Progenitor cell of endocrine pancreas (in vitro differentiated cells): ENCODE results near the gene HELZ2. TPM values are rescaled to one million over a fixed set of nuclear protein-coding genes. Genes with fewer than 3 reads are reported as not detected.
"Not testable (repeated sequence)": the region's sequence is repeated elsewhere in the genome, so short reads cannot be mapped to it uniquely, and the experiment has no call there.

Experiments used
- DNase-seq: peaks from one replicate; pipeline ENCODE4 v3.0.0; 2021; ENCODE audit warnings: low spot score; ENCODE audit not compliant: unreplicated experiment
- H3K27ac Mint-ChIP-seq: 2 replicates; pipeline ENCODE4 v1.8.0; 2021; ENCODE audit warnings: mild to moderate bottlenecking, moderate library complexity, mixed read lengths
- H3K27me3 Mint-ChIP-seq: 2 replicates; pipeline ENCODE4 v1.8.0; 2021; ENCODE audit warnings: mixed read lengths
- H3K36me3 Mint-ChIP-seq: 2 replicates; pipeline ENCODE4 v1.8.0; 2022; ENCODE audit warnings: mixed read lengths; ENCODE audit not compliant: insufficient read depth
- H3K4me1 Mint-ChIP-seq: 2 replicates; pipeline ENCODE4 v1.8.0; 2021; ENCODE audit warnings: low read depth, mixed read lengths
- H3K4me3 Mint-ChIP-seq: 2 replicates; pipeline ENCODE4 v1.8.0; 2021; ENCODE audit warnings: low read depth, mild to moderate bottlenecking, moderate library complexity, mixed read lengths
- H3K9me3 Mint-ChIP-seq: 2 replicates; pipeline ENCODE4 v1.8.0; 2021; ENCODE audit warnings: low read depth, mixed read lengths
- CTCF ChIP-seq: fragments of 200-600 bp; sonication (generic); IDR thresholded peaks from one replicate; pipeline ENCODE4 v1.5.0; 2021; ENCODE audit warnings: antibody characterized with exemption, mild to moderate bottlenecking; ENCODE audit not compliant: unreplicated experiment
- total RNA-seq: library from RNA; stranded (reverse); gene quantifications from 2 replicates; pipeline ENCODE4 v1.2.1, GENCODE V29; 2021

HELZ2 gene
- total RNA-seq, 1 donor from 2014 or later = 19.3 TPM

GRCh38 chr20:63574829-63575743 lies 1.0 kb upstream of the HELZ2 start:
- no peaks in the 10 kb centered on the region for H3K4me1 Mint-ChIP-seq
- H3K27me3 Mint-ChIP-seq = peaks cover 6% of the 10 kb centered on the region
- no peak for TF ChIP-seq CTCF
- no peaks in the 10 kb centered on the region for H3K9me3 Mint-ChIP-seq
- H3K36me3 Mint-ChIP-seq = no peaks in the 10 kb centered on the region
- peak overlapping the region; percentile 55 for H3K4me3 Mint-ChIP-seq
- H3K27ac Mint-ChIP-seq = no peak overlapping the region
- no peak for DNase-seq

GRCh38 chr20:63573647-63574131 lies 350 bp downstream of the HELZ2 start:
- DNase-seq = no peak
- peak overlapping the region; percentile 74 for H3K27ac Mint-ChIP-seq
- TF ChIP-seq CTCF = no peak
- H3K27me3 Mint-ChIP-seq = peaks cover 6% of the 10 kb centered on the region
- peak overlapping the region; percentile 76 for H3K4me3 Mint-ChIP-seq
- H3K9me3 Mint-ChIP-seq = no peaks in the 10 kb centered on the region
- H3K36me3 Mint-ChIP-seq = no peaks in the 10 kb centered on the region
- H3K4me1 Mint-ChIP-seq = no peaks in the 10 kb centered on the region

GRCh38 chr20:63572788-63573646 lies 1.0 kb downstream of the HELZ2 start:
- Mint-ChIP-seq H3K27ac (peak overlapping the region; percentile 74), H3K9me3 (no peaks in the 10 kb centered on the region), H3K27me3 (peaks cover 6% of the 10 kb centered on the region), H3K4me1 (no peaks in the 10 kb centered on the region), H3K36me3 (no peaks in the 10 kb centered on the region), H3K4me3 (peak overlapping the region; percentile 76)
- TF ChIP-seq CTCF = peak; percentile 37
- DNase-seq = no peak

- no peak for TF ChIP-seq CTCF
- Mint-ChIP-seq H3K27me3 (peaks cover 6% of the 10 kb centered on the region), H3K4me3 (no peak overlapping the region), H3K36me3 (no peaks in the 10 kb centered on the region), H3K4me1 (no peaks in the 10 kb centered on the region), H3K27ac (no peak overlapping the region), H3K9me3 (no peaks in the 10 kb centered on the region)
- DNase-seq = no peak
Observed at GRCh38 chr20:63572071-63572787, 1.8 kb downstream of the HELZ2 start.

GRCh38 chr20:63571087-63571478 lies 3.0 kb downstream of the HELZ2 start:
- H3K9me3 Mint-ChIP-seq, H3K4me1 Mint-ChIP-seq, H3K36me3 Mint-ChIP-seq, H3K4me3 Mint-ChIP-seq, DNase-seq, H3K27me3 Mint-ChIP-seq, H3K27ac Mint-ChIP-seq: not testable (repeated sequence)
